ENCODE results near the gene ARAP3.

The ARAP3 gene

DNA sequence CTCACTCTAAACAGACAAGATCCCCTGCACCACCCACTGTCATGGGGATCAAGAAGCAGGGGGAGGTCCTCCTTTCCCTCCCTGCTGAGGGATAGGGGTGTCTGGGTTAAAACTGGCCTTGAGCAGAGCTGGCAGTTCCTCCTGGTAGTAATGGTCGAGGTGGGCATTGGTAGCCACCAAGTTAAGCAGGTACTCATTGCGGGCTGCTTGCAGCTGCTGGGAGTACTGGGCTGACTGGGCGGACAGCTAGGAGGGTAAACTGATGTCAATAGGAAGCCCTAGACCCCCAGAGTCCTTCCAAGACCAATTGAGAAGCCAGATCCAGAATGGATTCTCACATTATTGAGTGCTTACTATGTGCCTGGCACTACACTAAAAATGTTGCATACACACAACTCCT lies 34.2 kb downstream of the ARAP3 start:
- no peak for TF ChIP-seq GATA2 (IDR thresholded peaks at IDR 0.05; ENCODE audit: low read depth, low read length)
- no peak for TF ChIP-seq GATA3 (IDR thresholded peaks at IDR 0.05; ENCODE audit: low read depth, low read length)

- TF ChIP-seq GATA3 (IDR thresholded peaks at IDR 0.05; ENCODE audit: low read depth, low read length): no peak
- no peak for TF ChIP-seq GATA2 (IDR thresholded peaks at IDR 0.05; ENCODE audit: low read depth, low read length)
Observed at GRCh38 chr5:141647242-141647641, 34.8 kb downstream of the ARAP3 start.

GRCh38 chr5:141646026-141646425 lies 36.0 kb downstream of the ARAP3 start:
- TF ChIP-seq GATA3 (IDR thresholded peaks at IDR 0.05; ENCODE audit: low read depth, low read length) (no peak), GATA2 (IDR thresholded peaks at IDR 0.05; ENCODE audit: low read depth, low read length) (no peak)

DNA sequence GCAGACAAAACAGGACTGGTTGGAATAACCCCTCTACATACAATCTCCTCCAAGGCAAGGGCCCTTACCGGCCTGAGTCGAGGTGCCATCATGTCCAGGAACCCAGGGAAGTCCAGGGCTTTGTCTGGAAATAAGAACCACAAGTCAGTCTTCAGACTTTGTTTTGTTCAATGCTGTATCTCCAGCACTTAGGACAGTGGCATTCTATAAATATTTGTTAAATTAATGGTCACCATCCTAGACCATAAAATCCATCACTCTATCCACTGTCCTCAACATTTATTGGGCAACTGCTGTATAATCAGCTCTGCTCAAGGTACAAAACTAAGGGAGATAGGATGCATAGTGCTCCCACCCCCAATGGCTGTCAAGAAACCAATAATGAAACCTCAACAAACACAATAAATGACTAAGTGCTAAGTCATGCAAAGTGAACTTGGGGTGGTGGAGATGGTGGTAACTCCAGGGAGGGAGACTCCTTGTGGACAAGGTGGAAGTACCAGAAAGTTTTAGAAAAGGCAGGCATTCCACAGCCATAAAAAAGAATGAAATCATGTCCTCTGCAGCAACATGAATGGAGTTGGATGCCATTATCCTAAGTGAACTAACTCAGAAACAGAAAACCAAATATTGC lies 40.3 kb downstream of the ARAP3 start:
- TF ChIP-seq GATA3 (IDR thresholded peaks at IDR 0.05; ENCODE audit: low read depth, low read length) (no peak), GATA2 (IDR thresholded peaks at IDR 0.05; ENCODE audit: low read depth, low read length) (no peak)

DNA sequence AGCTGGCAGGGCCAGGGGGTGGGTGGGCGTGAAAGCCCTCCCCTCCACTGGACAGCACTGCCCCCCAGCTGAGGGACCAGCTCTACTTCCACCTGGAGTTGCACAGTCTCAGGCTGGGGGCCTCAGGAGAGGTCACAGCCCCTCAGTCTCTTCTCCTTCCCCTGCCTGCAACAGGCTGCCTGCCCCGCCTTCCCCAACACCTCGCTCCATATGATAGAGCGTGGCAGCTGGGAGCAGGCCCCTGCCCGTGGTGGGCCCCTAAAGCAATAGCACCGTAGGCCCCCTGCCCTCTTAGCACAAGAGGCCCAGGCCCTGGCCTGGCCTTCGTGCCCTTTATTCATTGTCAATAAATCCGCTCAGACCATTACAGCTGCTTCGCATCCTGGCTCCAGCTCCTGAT lies 41.3 kb downstream of the ARAP3 start:
- no peak for TF ChIP-seq GATA3 (IDR thresholded peaks at IDR 0.05; ENCODE audit: low read depth, low read length)

DNA sequence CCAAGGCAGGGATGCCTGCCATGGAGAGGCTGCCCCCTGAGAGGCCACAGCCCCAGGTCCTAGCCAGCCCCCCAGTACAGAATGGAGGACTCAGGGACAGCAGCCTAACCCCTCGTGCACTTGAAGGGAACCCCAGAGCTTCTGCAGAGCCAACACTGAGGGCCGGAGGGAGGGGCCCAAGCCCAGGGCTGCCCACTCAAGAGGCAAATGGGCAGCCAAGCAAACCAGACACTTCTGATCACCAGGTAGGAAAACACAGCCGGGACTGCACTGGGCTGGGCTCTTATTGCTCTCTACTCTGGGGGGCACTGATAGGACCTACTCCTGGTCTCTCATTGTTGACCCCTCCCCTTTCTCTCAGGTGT lies 42.0 kb downstream of the ARAP3 start:
- TF ChIP-seq GATA3 (IDR thresholded peaks at IDR 0.05; ENCODE audit: low read depth, low read length) (no peak), GATA2 (IDR thresholded peaks at IDR 0.05; ENCODE audit: low read depth, low read length) (no peak)

GRCh38 chr5:141639357-141640050 lies 42.5 kb downstream of the ARAP3 start:
- TF ChIP-seq GATA3 (IDR thresholded peaks at IDR 0.05; ENCODE audit: low read depth, low read length) (no peak), GATA2 (IDR thresholded peaks at IDR 0.05; ENCODE audit: low read depth, low read length) (no peak)

DNA sequence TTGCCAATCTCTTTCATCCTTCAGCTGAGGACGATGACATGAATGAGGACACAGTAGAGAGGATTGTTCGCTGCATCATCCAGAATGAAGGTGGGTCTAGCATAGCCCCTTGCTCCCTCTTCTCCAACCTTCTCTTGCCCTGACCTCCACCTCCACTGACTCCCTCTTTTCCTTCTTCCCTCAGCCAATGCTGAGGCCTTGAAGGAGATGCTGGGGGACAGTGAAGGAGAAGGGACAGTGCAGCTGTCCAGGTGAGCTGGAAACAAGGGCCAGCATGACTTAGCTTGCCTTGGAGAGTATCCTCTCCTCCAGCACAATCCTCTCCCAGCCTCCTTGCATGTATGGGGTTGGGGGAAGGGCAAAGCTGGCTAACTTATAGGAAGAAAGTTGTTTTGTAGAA lies 43.3 kb downstream of the ARAP3 start:
- no peak for TF ChIP-seq GATA2 (IDR thresholded peaks at IDR 0.05; ENCODE audit: low read depth, low read length)
- no peak for TF ChIP-seq GATA3 (IDR thresholded peaks at IDR 0.05; ENCODE audit: low read depth, low read length)

- TF ChIP-seq GATA2 (IDR thresholded peaks at IDR 0.05; ENCODE audit: low read depth, low read length) (no peak), GATA3 (IDR thresholded peaks at IDR 0.05; ENCODE audit: low read depth, low read length) (no peak)
Observed at GRCh38 chr5:141637767-141638419, 44.1 kb downstream of the ARAP3 start.

DNA sequence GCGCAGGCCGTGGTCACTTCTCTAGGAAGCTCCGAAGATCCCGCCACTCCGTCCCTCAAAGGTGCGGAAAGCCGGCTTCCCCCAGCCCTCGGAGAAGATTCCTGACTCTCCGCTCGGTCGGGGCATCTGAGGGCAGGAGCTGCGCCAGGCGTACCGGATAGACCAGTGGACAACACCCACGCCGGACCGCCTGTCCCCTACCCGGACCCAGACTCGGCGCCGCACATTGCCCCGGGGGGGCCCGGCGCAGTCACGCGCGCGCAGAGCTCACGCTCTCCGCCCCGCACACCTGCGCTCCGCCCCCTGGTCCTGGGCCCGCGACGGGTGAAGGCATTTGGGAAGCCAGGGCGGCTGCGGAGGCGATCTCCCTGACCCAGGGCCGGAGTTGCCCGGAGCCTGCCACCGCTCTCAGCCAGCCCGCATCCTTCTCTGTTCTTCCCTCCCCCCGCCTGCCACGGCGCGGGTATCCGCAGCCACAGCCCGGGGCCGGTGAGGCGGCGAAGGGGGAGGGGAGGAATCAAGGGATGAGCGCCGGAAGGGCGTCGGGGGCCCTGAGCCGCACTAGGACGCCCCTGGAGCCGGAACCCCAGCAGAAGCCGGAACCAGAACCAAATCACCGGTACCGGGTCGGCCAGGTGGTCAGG lies 44.8 kb downstream of the ARAP3 start:
- TF ChIP-seq GATA3 (IDR thresholded peaks at IDR 0.05; ENCODE audit: low read depth, low read length) (no peak), GATA2 (IDR thresholded peaks at IDR 0.05; ENCODE audit: low read depth, low read length) (no peak)

- no peak for TF ChIP-seq GATA2 (IDR thresholded peaks at IDR 0.05; ENCODE audit: low read depth, low read length)
- TF ChIP-seq GATA3 (IDR thresholded peaks at IDR 0.05; ENCODE audit: low read depth, low read length): no peak
Observed at GRCh38 chr5:141636413-141637122, 45.5 kb downstream of the ARAP3 start, which contains the start of the genes HDAC3 and RELL2. TSS of gene HDAC3 (minus strand) at chr5:141636849. CDS start at chr5:141636790, 59 bp downstream. TSS of gene RELL2 (plus strand) at chr5:141636997. CDS start at chr5:141638226, 1,229 bp downstream.

DNA sequence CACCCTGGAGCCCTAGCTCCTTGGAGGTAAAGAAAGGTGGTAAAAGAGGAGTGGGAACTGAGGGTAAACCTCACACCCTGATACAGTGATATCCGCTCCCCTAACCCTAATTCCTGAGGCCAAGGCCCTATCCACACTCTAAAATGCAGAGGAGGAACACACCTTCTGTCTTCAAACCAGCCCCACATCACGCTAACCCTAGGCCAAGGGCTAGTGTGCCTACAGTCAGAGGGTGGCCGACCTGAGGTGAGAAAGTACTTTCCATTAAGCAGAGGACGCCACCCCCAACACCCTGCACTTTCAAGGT lies 46.0 kb downstream of the ARAP3 start:
- TF ChIP-seq GATA3 (IDR thresholded peaks at IDR 0.05; ENCODE audit: low read depth, low read length) (no peak), GATA2 (IDR thresholded peaks at IDR 0.05; ENCODE audit: low read depth, low read length) (no peak)

DNA sequence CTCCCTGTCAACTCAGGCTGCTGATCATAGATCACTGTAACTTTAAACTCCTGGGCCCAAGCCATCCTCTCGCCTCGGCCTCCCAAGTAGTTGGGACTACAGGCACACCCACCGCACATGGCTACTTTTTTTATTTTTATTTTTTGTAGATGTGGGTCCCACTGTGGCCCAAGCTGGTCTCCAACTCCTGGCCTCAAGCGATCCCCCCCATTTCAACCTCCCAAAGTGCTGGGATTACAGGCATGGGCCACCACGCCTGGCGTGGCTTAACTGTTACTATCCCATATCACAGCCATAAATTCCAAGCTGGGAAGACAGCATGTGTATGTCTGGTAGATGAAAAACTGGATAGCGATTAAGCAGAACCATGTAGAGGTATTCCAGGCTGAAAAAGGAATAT lies 46.4 kb downstream of the ARAP3 start:
- TF ChIP-seq GATA3 (IDR thresholded peaks at IDR 0.05; ENCODE audit: low read depth, low read length): no peak
- no peak for TF ChIP-seq GATA2 (IDR thresholded peaks at IDR 0.05; ENCODE audit: low read depth, low read length)

DNA sequence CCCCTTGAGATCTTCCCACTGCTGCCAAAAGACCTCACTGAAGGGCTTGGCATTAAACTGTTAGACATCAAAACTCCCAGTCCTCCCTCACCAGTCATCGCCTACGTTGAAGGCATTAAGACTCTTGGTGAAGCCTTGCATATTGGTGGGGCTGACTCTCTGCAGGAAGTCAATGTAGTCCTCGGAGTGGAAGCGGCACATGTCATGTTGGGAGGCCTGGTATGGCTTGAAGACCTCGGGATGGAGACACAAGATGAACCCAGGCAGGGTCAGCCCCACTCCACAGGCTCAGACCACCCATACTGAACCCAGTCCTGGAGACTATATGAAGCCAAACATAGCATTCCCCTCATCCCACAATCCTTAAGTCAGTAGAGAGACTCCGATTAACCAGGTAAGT lies 47.3 kb downstream of the ARAP3 start:
- no peak for TF ChIP-seq GATA2 (IDR thresholded peaks at IDR 0.05; ENCODE audit: low read depth, low read length)
- TF ChIP-seq GATA3 (IDR thresholded peaks at IDR 0.05; ENCODE audit: low read depth, low read length): no peak

All from SH-SY5Y (cell line).